ENCODE measurements around the gene OR1F1.

OR1F1 gene

GRCh38 chr16:3254309-3254708 lies 66.3 kb downstream of the OR1F1 start:
- Histone ChIP-seq H3K36me3 (ENCODE audit: insufficient read depth) (no peaks in the 10 kb centered on the region), H2AFZ (ENCODE audit: low read depth) (no peak overlapping the region), H3K79me2 (ENCODE audit: insufficient read depth, low read depth) (no peaks in the 10 kb centered on the region), H3K4me1 (ENCODE audit: low read depth, poor library complexity, severe bottlenecking) (no peaks in the 10 kb centered on the region), H3K4me3 (IDR thresholded peaks at IDR 0.05; ENCODE audit: insufficient read depth, low read depth, low read length) (no peak overlapping the region), H3K27ac (no peak overlapping the region), H3K27me3 (ENCODE audit: insufficient read depth, low read depth) (no peaks in the 10 kb centered on the region), H3K9ac (no peak overlapping the region), H3K4me2 (no peak overlapping the region), H4K20me1 (ENCODE audit: insufficient read depth) (no peaks in the 10 kb centered on the region)
- TF ChIP-seq CTCF (conservative IDR thresholded peaks at IDR 0.05; ENCODE audit: low read depth, low read length): no peak
